Measurements from ENCODE around the gene ATF5.

The ATF5 gene

GRCh38 chr19:49889687-49890348 lies 39.2 kb upstream of the ATF5 start:
- peak overlapping the region; percentile 72 for H3K27ac ChIP-seq
- TF ChIP-seq ZFX (IDR thresholded peaks at IDR 0.05) (peak; percentile 15; the same call in 1 of the 2 replicates), CTCF (conservative IDR thresholded peaks at IDR 0.05) (peak; percentile 87)

- TF ChIP-seq ZFX (IDR thresholded peaks at IDR 0.05) (0 out of 2 replicates have a peak, but pooled peaks have one; percentile 3), CTCF (conservative IDR thresholded peaks at IDR 0.05) (no peak; the same call in 1 of the 2 replicates)
- peak overlapping the region; percentile 72 for H3K27ac ChIP-seq
Measured at GRCh38 chr19:49890349-49891311, 38.4 kb upstream of the ATF5 start.

GRCh38 chr19:49891393-49891792 lies 37.6 kb upstream of the ATF5 start:
- TF ChIP-seq ZFX (IDR thresholded peaks at IDR 0.05) (no peak), CTCF (conservative IDR thresholded peaks at IDR 0.05) (no peak)
- H3K27ac ChIP-seq, result no peak overlapping the region

GRCh38 chr19:49892716-49893115 lies 36.3 kb upstream of the ATF5 start:
- H3K27ac ChIP-seq, result no peak overlapping the region
- TF ChIP-seq ZFX (IDR thresholded peaks at IDR 0.05) (no peak), CTCF (conservative IDR thresholded peaks at IDR 0.05) (no peak)

- H3K27ac ChIP-seq, result no peak overlapping the region
- TF ChIP-seq CTCF (conservative IDR thresholded peaks at IDR 0.05), result no peak
- TF ChIP-seq ZFX (IDR thresholded peaks at IDR 0.05), result no peak
Measured at GRCh38 chr19:49894011-49894664, 34.9 kb upstream of the ATF5 start.

GRCh38 chr19:49894879-49895565 lies 34.0 kb upstream of the ATF5 start:
- no peak overlapping the region for H3K27ac ChIP-seq
- TF ChIP-seq CTCF (conservative IDR thresholded peaks at IDR 0.05) (no peak), ZFX (IDR thresholded peaks at IDR 0.05) (no peak)
